LHCN-M2 (cell line): Measurements from ENCODE around the gene TMEM109. TPM values are rescaled to one million over a fixed set of nuclear protein-coding genes. Genes with fewer than 3 reads are reported as not detected.

Experiments
- DNase-seq: peaks from one replicate; pipeline ENCODE4 v3.0.0-alpha.2; 2012; ENCODE audit warnings: low read depth
- polyA plus RNA-seq: library from polyadenylated mRNA; unstranded; fragments of >200 nt; gene quantifications from one replicate; pipeline ENCODE4 v1.2.1, GENCODE V29; 2012; ENCODE audit warnings: missing spikeins
- total RNA-seq: library from RNA; depleted of rRNA; stranded (reverse); fragments of >200 nt; gene quantifications from 2 replicates; pipeline ENCODE4 v1.2.3, GENCODE V29; 2014; rRNA removed

Gene TMEM109
- 85.0 and 94.1 TPM in 2 replicates for total RNA-seq
- 106 TPM for polyA plus RNA-seq

- DNase-seq, result peak; percentile 90
Observed at GRCh38 chr11:60913793-60914632, at the start of gene TMEM109. TSS of gene TMEM109 (plus strand) at chr11:60914158. CDS start at chr11:60919694, 5,536 bp downstream.

GRCh38 chr11:60864856-60865513 is 49.0 kb upstream of the TMEM109 start:
- no peak for DNase-seq

GRCh38 chr11:60866911-60867870 is 46.8 kb upstream of the TMEM109 start, which contains the start of gene ZP1:
TSS of gene ZP1 (plus strand) at chr11:60867542. CDS start at chr11:60867562, 20 bp downstream.
- DNase-seq, result no peak

GRCh38 chr11:60867871-60868681 is 45.9 kb upstream of the TMEM109 start:
- DNase-seq, result no peak

- no peak for DNase-seq
Observed at GRCh38 chr11:60868682-60869450, 45.1 kb upstream of the TMEM109 start.

- no peak for DNase-seq
Observed at GRCh38 chr11:60869451-60869825, 44.5 kb upstream of the TMEM109 start.

- no peak for DNase-seq
Observed at GRCh38 chr11:60870276-60870675, 43.7 kb upstream of the TMEM109 start.

GRCh38 chr11:60870733-60871377 is 43.1 kb upstream of the TMEM109 start:
- no peak for DNase-seq

GRCh38 chr11:60871378-60872061 is 42.4 kb upstream of the TMEM109 start:
- peak; percentile 28 for DNase-seq

GRCh38 chr11:60872124-60872960 is 41.6 kb upstream of the TMEM109 start:
- peak; percentile 85 for DNase-seq

- peak; percentile 25 for DNase-seq
Observed at GRCh38 chr11:60872961-60873524, 40.9 kb upstream of the TMEM109 start.

GRCh38 chr11:60873533-60873932 is 40.4 kb upstream of the TMEM109 start:
- no peak for DNase-seq

GRCh38 chr11:60874421-60875365 is 39.3 kb upstream of the TMEM109 start:
- DNase-seq, result no peak

- DNase-seq, result no peak
Observed at GRCh38 chr11:60875366-60876167, 38.4 kb upstream of the TMEM109 start.

- no peak for DNase-seq
Observed at GRCh38 chr11:60876168-60876485, 37.8 kb upstream of the TMEM109 start.
